ENCODE data around the gene MICAL3.

The MICAL3 gene

DNA sequence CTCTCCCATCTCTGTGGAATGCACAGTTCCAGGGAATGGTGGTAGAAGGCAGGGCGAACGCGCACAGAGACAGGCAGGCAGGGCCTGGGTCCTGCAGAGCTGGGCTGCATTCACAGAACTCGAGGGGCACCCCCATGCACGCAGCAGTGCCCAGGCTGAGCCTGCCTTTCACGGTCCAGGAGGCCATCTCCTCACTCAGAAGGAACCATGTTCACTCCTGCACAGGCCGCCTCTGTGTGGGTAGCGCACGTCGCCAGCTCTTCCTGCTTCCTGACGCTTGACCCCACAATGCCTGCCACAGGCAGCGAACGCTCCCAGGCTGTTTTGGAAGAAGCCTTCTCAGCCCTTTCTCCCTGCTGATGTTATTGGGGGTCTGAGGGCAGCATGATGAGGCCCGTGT, 151.2 kb downstream of the MICAL3 start:
- no peak overlapping the region for H3K9ac ChIP-seq (ENCODE audit: insufficient read length, low read depth)
- no peaks in the 10 kb centered on the region for H3K4me1 ChIP-seq (ENCODE audit: insufficient read depth, insufficient read length)
- TF ChIP-seq SUZ12 (IDR thresholded peaks at IDR 0.05; ENCODE audit: extremely low read depth, insufficient read depth, insufficient read length) (no peak), YY1 (IDR thresholded peaks at IDR 0.05; ENCODE audit: insufficient read depth, insufficient read length) (no peak), ZNF274 (IDR thresholded peaks at IDR 0.05; ENCODE audit: low read depth, low read length) (no peak)
- peaks cover 75% of the 10 kb centered on the region for H3K36me3 ChIP-seq (ENCODE audit: insufficient read depth, insufficient read length, low read length)
- H3K4me3 ChIP-seq (ENCODE audit: insufficient read length, low read depth): no peak overlapping the region
- no peaks in the 10 kb centered on the region for H3K27me3 ChIP-seq (ENCODE audit: insufficient read depth, insufficient read length)
- no peak for DNase-seq (ENCODE audit: low read depth, low spot score)
- no peaks in the 10 kb centered on the region; the same call in 1 of the 2 replicates for H3K9me3 ChIP-seq (ENCODE audit: insufficient read depth, low read length)

DNA sequence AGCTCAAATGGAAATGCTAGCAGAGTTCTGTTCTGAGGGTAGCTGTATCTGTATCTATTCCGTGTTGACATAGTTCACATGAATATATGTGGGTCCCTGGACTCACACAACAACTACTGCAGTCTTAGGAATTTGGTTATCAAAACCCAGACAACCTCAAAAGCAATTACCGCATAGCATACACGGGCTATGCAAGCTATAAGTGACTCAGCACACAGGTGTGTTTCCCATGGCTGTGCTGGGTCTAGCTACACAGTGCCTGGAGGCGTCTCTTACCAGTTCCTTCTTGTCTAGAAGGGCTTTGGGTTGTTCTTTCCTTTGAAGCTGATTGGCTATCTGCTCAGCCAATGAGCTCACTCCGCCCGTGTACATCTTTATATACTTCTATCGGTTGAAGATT, 151.9 kb downstream of the MICAL3 start:
- Histone ChIP-seq H3K4me1 (ENCODE audit: insufficient read depth, insufficient read length) (no peaks in the 10 kb centered on the region), H3K9me3 (ENCODE audit: insufficient read depth, low read length) (no peaks in the 10 kb centered on the region; the same call in 1 of the 2 replicates), H3K36me3 (ENCODE audit: insufficient read depth, insufficient read length, low read length) (peaks cover 78% of the 10 kb centered on the region), H3K4me3 (ENCODE audit: insufficient read length, low read depth) (no peak overlapping the region), H3K27me3 (ENCODE audit: insufficient read depth, insufficient read length) (no peaks in the 10 kb centered on the region), H3K9ac (ENCODE audit: insufficient read length, low read depth) (no peak overlapping the region)
- no peak for TF ChIP-seq YY1 (IDR thresholded peaks at IDR 0.05; ENCODE audit: insufficient read depth, insufficient read length)
- no peak for TF ChIP-seq SUZ12 (IDR thresholded peaks at IDR 0.05; ENCODE audit: extremely low read depth, insufficient read depth, insufficient read length)
- TF ChIP-seq ZNF274 (IDR thresholded peaks at IDR 0.05; ENCODE audit: low read depth, low read length): no peak
- no peak for DNase-seq (ENCODE audit: low read depth, low spot score)

DNA sequence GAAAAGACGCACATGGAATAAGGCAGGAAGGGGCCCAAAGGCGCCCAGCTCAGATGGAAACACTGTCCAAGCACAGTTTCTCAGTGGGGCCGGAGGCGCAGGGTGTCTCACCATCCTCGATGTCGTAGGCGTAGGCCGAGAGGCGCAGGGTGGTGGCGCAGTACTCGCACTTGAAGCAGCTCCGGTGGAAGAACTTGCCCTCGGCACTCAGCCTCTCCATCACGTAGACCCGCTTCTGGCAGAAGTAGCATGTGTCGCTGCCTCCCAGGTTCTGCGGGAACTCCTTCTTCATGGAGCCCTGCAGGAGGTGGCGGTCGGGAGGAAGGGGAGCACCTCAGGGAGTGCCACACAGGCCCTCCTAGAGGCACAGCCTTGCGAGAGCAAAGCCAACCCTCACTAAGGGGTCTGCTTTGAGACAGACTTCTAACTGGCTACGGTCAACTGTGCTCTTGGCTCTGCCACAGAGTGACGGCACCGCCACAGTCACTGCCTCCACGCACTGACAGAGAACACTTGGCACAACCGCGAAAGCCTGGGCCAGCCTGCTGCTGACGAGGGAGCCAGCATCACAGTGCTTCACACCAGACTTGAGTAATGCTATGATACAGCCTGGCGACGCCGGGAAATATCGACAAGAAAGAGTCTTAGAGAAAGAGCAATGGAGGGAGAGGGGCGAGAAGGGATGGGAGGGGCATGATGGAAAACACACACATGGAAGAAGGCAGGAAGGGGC, 152.5 kb downstream of the MICAL3 start:
- Histone ChIP-seq H3K4me1 (ENCODE audit: insufficient read depth, insufficient read length) (no peaks in the 10 kb centered on the region), H3K4me3 (ENCODE audit: insufficient read length, low read depth) (no peak overlapping the region), H3K36me3 (ENCODE audit: insufficient read depth, insufficient read length, low read length) (peaks cover 84% of the 10 kb centered on the region), H3K9me3 (ENCODE audit: insufficient read depth, low read length) (no peaks in the 10 kb centered on the region), H3K9ac (ENCODE audit: insufficient read length, low read depth) (no peak overlapping the region), H3K27me3 (ENCODE audit: insufficient read depth, insufficient read length) (no peaks in the 10 kb centered on the region)
- TF ChIP-seq ZNF274 (IDR thresholded peaks at IDR 0.05; ENCODE audit: low read depth, low read length) (no peak), YY1 (IDR thresholded peaks at IDR 0.05; ENCODE audit: insufficient read depth, insufficient read length) (no peak), SUZ12 (IDR thresholded peaks at IDR 0.05; ENCODE audit: extremely low read depth, insufficient read depth, insufficient read length) (no peak)
- DNase-seq (ENCODE audit: low read depth, low spot score): no peak

DNA sequence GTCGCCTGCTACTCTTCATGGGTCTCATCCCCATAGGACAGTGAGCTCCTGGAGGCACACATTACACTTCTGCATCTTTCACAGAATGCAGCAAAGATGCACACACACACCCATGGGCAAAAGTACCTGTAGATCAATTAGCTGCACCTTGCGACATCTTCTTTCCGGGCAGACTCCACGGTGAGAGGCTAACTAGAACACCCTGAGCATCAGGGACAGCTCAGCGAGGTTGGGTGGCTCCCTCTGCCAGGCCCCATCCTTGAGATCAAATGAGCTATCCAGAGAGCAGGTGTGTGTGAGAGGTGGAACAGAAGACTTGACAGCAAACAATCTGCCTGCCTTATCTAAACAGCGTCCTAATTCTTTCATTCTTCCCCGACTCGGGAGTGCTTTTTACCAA, 154.0 kb downstream of the MICAL3 start:
- no peak for TF ChIP-seq YY1 (IDR thresholded peaks at IDR 0.05; ENCODE audit: insufficient read depth, insufficient read length)
- no peak for TF ChIP-seq SUZ12 (IDR thresholded peaks at IDR 0.05; ENCODE audit: extremely low read depth, insufficient read depth, insufficient read length)
- no peak for TF ChIP-seq ZNF274 (IDR thresholded peaks at IDR 0.05; ENCODE audit: low read depth, low read length)

DNA sequence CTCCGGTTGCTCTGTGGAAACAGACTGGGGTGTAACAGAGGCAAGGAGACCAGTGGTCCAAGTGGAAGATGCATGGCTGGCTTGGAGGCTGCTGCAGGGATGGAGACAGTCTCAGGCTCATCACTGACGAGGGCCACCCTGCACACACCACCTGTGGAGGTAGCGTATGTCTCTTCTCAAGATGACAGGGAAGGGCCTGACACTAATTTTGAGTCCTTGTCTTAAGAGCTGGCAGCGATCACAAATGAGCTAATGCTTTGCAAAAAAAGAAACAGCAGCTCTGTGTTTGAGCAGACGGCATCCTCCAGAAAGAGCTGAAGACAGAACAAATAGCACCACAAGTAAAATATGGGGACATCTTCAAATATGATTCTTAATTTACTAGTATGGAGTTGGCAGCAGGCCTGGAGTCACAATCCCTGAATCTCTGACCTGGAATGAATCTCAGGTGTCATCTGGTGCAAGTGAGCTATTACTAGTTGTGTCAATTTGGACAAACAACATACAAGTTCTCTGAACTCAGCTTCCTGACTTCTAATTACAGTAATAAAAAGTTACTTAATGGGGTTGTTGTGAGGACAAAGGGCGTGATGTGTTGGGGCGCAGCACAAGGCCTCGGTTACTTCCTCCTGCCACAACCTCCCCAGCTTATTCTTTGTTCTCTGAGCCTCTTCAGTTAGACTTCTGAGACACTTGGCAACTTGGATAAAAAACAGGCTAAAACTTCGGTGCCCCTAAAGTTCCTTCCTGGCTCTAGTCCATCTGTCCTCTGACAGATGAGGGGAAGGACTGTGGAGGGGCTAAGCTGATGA, 154.9 kb downstream of the MICAL3 start:
- H3K9me3 ChIP-seq (ENCODE audit: insufficient read depth, low read length): no peaks in the 10 kb centered on the region
- no peaks in the 10 kb centered on the region for H3K27me3 ChIP-seq (ENCODE audit: insufficient read depth, insufficient read length)
- H3K4me1 ChIP-seq (ENCODE audit: insufficient read depth, insufficient read length): no peaks in the 10 kb centered on the region
- DNase-seq (ENCODE audit: low read depth, low spot score): no peak
- TF ChIP-seq SUZ12 (IDR thresholded peaks at IDR 0.05; ENCODE audit: extremely low read depth, insufficient read depth, insufficient read length) (no peak), YY1 (IDR thresholded peaks at IDR 0.05; ENCODE audit: insufficient read depth, insufficient read length) (no peak), ZNF274 (IDR thresholded peaks at IDR 0.05; ENCODE audit: low read depth, low read length) (no peak)
- H3K36me3 ChIP-seq (ENCODE audit: insufficient read depth, insufficient read length, low read length): peaks cover 91% of the 10 kb centered on the region
- no peak overlapping the region for H3K4me3 ChIP-seq (ENCODE audit: insufficient read length, low read depth)
- H3K9ac ChIP-seq (ENCODE audit: insufficient read length, low read depth): no peak overlapping the region

More for the DNA sequence above, 154.0 kb downstream of the MICAL3 start:
- no peak overlapping the region for H3K9ac ChIP-seq (ENCODE audit: insufficient read length, low read depth)
- no peak overlapping the region for H3K4me3 ChIP-seq (ENCODE audit: insufficient read length, low read depth)
- H3K4me1 ChIP-seq (ENCODE audit: insufficient read depth, insufficient read length): no peaks in the 10 kb centered on the region
- no peak for DNase-seq (ENCODE audit: low read depth, low spot score)
- no peaks in the 10 kb centered on the region for H3K27me3 ChIP-seq (ENCODE audit: insufficient read depth, insufficient read length)
- no peaks in the 10 kb centered on the region for H3K9me3 ChIP-seq (ENCODE audit: insufficient read depth, low read length)
- H3K36me3 ChIP-seq (ENCODE audit: insufficient read depth, insufficient read length, low read length): peaks cover 91% of the 10 kb centered on the region

DNA sequence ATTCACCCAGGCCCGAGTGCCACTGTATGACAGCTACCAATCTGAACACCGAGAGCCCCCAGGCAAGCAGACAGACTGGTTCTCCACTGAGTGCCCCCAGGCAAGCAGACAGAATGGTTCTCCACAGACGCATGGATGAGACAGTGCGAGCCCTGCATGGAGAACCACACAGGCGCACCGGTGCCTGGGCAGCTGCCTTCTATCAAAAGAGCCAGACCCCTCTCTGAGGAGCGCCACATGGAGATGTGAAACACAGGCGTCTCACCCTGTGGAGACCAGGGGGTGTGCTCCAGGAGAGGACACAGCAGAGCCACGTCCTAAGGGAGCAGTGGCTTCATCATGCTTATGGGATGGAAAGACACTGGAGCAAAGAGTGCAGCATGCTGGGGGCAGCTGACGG, 155.6 kb downstream of the MICAL3 start:
- DNase-seq (ENCODE audit: low read depth, low spot score): no peak

More for the DNA sequence above, 155.6 kb downstream of the MICAL3 start:
- Histone ChIP-seq H3K4me1 (ENCODE audit: insufficient read depth, insufficient read length) (no peaks in the 10 kb centered on the region), H3K4me3 (ENCODE audit: insufficient read length, low read depth) (no peak overlapping the region), H3K27me3 (ENCODE audit: insufficient read depth, insufficient read length) (no peaks in the 10 kb centered on the region), H3K9me3 (ENCODE audit: insufficient read depth, low read length) (no peaks in the 10 kb centered on the region), H3K36me3 (ENCODE audit: insufficient read depth, insufficient read length, low read length) (peaks cover 91% of the 10 kb centered on the region), H3K9ac (ENCODE audit: insufficient read length, low read depth) (no peak overlapping the region)
- TF ChIP-seq SUZ12 (IDR thresholded peaks at IDR 0.05; ENCODE audit: extremely low read depth, insufficient read depth, insufficient read length): no peak
- TF ChIP-seq YY1 (IDR thresholded peaks at IDR 0.05; ENCODE audit: insufficient read depth, insufficient read length): no peak
- no peak for TF ChIP-seq ZNF274 (IDR thresholded peaks at IDR 0.05; ENCODE audit: low read depth, low read length)

Measured in NT2/D1 (cell line).